Activated T-cell treated with anti-CD3 and anti-CD28 coated beads, Interleukin-2, amount 50 U/mL, for 1 hour (primary cell): Measurements from ENCODE around the gene CACNA2D3.
"Not testable (repeated sequence)": the region's sequence is repeated elsewhere in the genome, so short reads cannot be mapped to it uniquely, and the experiment has no call there.

Experiments used
- DNase-seq: peaks from one replicate; pipeline ENCODE4 v3.0.0-alpha.2; 2020

CACNA2D3 gene

DNA sequence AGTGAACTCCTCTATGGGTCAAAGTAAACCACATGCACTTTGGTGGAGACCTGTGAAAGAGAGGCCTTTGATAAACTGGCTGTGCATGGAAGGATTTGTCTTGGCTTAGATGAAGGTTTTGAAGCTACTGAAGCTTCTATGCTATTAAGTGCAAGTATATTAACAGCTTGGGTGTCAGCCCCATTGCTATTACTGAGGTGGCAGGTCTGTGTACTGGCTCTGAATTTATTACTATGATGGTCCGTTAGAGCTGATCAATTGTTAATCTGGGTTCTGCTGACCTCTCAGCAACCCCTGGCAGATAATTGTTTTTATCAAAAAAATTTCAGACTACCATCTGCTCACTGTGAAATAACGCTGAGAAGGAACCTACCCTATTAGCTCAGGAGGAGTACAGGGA is 268.2 kb downstream of the CACNA2D3 start:
- no peak for DNase-seq

DNA sequence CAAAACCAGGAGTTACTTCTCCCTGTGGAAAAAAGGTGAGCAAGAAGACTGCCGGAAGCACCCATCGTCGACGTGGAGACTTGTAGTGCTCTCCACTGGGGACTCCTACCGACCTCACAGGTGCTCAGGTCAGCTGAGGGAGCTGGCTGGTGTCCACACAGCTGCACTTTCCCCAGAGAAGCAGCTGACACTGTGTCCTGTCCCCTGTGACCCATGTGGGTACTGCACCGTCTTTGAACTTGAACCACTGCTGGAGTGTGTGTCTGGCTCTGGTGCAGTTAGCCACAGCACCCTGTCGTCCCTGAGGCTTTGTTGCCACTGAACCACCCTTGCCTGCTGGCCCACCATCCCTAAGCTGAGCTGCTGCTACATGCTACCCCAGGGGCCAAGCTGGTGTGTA is 270.8 kb downstream of the CACNA2D3 start:
- no peak for DNase-seq

DNA sequence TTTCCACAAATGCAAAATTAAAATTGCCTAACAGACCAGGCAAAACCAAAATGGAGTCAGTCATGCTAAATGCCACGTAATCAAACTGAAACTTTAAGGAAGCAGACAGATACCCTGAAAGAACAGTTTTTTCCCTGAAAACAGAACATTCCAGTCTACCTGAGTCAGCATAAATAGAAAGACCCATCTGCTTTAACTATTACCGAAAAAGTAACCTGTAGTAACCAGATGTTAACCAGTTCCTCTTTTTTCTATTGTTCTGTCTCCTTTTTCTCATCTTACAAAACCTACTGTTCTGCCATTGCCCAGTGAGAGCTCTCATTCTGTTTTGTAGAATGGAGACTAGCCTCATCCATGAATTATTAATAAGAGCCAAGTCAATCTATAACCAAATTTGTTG is 286.0 kb downstream of the CACNA2D3 start:
- no peak for DNase-seq

DNA sequence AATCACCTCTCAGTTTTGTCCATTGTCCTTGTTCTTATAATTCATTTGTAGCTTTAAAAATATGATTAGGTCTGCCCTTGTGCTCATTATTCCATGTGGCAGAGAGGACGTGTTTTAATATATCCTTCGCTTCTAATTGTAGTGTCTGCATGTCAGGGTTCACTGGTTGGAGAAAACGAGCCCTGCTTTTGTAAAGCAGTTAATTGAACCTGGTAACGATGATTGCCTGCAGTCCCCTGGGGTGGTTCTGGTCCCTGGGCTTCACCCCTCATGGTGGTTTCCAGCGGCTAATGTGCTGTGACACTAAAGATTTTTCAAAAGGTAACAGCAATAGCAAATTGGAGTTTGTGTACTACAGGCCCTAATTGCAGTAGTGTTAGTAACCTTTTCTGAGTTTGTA is 299.6 kb downstream of the CACNA2D3 start:
- DNase-seq: no peak

DNA sequence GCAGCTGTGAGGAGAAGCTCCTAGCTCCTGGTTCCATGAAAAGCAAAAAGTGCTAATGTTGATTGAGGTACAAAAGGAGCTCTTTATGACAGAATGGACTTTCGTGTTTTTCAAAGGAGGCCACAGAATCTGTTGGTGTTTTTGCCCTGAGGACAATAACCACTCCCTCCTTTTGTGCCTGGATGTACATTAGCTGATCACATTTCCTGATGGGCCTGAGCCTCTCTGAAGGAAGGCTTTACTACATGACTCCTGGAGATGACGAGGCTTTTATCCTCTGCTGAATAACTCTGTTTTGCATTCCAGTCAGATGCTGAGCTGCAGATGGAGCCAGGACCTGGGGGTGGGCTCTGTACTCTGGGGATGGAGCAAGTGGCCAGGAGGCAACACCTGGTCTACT is 301.9 kb downstream of the CACNA2D3 start:
- DNase-seq: no peak

DNA sequence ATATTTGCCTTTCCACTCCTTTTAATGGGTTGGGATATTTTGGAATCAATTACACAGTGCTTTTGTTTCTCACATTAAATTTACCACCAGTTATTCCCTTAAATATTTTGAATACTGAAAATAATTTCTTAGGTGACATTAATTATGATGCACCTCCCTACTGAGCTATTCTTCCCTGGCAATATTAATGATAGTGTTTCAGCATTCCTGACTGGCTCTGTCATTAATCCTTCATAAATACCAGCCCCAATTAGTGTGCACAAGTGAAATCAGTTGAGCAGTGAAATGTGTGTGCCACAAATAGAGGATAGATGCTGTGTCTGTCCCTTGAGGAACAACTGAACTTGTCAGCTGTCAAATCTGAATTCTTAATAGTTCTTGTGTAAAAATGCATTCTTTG is 304.0 kb downstream of the CACNA2D3 start:
- no peak for DNase-seq

DNA sequence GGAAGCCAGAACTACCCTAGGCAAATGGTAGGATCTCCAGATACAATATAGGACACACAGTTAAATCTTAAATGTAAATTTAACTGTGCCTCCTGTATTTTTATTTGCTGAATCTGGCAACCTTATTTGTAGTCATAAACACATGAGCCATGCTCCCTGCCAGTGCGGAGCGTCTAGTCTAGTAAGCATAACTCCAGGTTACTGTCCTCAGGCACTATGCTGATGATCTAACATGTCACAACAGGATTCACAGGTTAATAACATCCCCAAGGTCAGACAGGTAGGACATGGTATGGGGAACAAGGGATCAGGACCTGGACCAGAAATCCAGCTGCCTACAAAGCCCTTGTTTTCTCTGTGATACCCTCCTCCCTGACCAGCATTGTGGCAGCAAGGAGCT is 305.1 kb downstream of the CACNA2D3 start:
- no peak for DNase-seq

DNA sequence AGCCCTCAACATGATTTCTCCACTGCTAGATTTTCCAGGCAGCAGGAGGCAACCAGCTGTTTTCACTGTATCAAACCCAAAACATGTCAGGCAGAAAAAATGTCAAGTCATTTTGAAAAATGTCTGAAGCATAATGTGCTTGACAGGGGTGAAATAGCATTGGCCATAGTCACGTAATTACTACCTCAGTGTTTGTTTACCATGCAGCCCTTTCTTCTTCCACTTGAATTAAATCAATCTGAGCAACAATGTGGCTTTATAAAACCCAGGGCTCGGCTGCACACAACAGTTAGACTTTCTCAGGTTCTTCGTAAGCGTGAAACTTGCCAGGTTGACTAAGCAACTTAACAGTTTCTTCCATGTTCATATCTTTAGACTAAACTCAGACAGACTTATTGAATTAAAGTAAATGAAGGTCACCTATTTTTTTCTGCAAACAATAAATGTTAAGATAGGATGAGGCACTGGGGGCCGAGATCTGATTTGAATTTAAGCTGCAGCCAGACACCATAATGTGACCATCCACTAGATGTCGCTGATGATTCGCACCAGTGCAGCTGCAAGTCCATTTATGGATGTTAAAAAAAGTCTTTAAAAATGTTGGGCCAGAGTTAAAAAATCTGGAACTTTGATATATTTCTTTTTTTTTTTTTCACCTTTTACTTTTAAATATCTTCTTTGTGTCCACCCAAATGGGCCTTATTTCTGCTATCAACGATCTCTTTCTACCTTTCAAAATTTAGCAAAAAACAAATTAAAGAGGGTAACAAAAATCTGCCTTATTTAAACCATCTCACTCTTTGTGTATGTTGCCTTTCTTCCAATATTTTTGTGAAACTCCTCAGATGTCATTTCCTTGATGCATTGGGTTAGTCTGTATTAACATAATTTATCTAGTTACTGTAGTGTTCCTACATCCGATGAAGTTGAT is 305.9 kb downstream of the CACNA2D3 start:
- no peak for DNase-seq

DNA sequence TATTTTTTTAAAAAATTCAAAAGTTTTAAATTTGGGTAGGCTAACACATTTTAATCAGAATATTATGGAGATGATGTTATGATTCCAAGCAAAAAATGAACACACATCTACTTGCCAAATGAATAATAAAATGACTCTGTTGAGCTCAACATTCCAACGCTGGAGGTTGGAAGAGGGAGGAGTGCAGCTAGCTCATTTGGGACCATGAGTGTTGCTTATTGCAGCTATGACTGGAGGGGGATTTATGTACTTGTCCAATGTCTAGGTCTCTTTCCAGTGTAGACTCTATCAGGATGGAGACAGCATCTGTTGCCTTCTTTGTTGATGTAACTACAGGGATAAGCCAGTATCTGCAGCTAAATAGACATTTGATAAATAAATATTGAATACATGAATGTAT is 310.6 kb downstream of the CACNA2D3 start:
- DNase-seq: no peak

DNA sequence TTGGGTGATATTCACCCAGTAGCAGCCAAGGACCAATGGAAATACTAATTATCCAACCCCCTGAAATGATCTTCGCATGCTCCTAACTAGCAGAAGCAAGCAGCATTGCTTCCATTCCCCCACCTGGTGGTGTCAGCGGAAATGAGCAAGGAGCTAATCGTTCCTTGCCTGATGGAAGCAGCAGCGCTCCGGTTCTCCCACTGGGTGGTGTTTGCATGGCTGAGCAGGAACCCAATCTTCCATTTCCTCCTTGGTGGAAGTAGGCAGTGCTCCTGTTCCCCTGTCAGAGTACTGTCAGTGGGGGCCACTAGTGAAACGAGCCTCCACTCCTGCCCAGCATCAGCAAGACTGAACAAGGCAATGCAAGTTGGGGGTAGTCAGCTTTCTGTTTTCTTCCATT is 311.5 kb downstream of the CACNA2D3 start:
- DNase-seq: no peak

DNA sequence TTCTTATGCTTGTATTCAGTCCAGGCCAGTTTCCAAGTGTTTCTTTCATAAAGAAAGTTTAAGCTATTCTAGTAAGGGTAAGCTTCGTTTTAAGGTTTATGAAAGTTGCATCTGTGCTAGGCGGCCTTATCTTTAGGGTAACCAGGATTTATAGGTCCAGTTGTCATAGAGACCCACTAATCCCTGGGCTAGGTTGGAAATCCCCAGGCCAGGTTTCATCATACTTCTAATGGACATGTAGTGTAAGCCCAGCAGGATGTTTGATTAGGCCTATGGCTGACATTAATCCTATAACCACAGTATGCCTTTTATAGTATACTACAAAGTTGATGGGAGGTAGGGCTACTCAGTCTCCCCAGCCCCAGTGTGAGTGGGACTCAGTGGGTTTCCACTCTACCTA is 312.4 kb downstream of the CACNA2D3 start:
- DNase-seq: no peak

DNA sequence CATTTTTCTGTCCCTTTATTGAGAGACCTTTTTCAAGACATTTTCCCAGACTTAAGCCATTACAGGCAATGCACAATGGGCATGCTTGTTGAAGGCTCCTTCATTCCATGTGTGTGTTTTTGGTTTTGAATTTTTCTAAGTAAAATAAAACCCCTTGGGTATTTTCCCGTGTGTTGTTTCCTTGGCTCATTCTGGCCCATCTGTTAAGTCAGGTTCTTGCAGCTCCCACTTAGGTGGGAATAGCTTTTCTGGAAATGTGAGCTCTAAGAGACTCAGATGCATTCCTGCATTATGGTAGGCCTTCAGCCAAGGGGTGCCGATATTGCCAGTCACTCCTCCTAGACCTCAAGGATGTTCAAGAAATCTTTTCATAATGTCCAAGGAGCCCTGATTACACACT is 314.9 kb downstream of the CACNA2D3 start:
- DNase-seq: no peak

DNA sequence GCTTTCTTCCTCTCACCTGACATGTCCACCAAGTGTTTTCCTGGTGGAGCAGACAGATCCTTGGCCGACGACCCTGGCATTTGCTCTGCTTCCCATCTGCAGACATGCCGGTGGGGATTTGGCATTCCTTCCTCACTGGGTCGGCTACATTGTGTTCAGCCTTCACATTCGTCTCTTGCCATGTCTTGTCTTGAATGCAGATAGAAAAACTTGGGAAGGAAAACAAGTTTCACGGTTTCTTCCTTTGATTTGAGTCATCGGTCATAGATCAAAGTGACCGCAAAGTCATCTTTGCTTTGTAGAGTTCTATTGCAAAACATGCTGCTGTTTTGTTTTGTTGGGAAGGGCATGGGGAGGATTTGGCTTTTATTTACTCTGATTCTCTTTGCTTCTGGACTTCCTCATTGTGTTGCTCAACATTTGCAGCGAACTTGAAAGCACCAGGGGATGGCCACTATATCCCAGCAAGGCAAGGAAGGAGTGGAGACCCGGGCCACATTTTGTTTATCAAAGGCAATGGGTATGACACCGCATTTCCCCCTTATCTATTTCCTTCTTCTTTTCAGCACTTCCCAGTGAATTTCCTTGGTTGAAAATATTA is 321.3 kb downstream of the CACNA2D3 start:
- DNase-seq: no peak

DNA sequence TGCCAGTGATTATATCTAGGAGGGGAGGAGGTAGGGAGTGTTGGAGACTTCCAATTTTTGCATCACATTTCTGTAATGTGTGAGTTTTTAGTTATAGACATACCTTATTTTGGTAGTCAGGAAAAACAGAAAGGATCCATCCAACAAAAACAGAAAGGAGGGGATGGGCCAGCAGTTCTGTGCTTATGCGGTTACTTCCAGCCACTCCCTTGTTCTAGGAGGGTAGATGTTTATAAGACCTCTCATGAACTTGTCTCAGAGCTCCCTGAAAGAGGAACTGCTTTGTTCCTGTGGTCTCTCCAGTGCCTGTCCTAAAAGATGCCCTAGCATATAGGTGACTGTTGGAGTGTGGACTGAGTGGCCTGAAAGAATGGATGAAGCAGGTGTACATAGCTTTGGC is 323.3 kb downstream of the CACNA2D3 start:
- no peak for DNase-seq

DNA sequence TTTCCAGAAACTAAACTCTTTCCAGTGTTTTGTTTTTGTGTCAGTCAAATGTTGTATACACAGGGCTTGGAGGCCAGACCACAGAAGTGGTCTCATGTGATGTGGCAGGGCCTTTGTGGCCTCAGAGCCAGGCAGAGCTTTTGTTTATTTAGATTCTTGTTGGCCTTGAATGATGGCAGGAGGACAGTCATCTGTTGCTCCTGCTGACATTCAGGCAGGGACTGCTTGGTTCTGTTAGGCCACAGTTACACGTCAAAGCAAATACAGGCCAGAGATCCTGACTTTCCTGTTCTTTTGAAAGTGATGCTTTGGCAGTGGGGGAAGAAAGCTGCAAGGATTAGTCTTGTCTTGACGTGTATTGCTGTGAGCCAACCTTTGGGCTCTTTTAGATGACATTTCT is 325.1 kb downstream of the CACNA2D3 start:
- DNase-seq: no peak

DNA sequence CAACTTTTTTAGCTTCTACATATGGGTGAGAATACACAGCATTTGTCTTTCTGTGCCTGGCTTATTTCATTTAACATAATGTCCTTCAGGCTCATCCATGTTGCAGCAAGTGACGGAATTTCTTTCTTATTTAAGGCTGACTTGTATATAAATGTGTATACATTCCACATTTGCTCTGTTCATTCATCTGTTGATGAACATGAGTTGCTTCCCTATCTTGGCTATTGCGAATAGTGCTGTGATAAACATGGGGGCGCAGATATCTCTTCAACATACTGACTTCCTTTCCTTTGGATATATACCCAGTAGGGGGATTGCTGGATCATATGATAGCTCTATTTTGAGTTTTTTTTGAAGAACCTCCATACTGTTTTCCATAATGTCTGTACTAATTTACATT is 332.5 kb downstream of the CACNA2D3 start:
- no peak for DNase-seq

DNA sequence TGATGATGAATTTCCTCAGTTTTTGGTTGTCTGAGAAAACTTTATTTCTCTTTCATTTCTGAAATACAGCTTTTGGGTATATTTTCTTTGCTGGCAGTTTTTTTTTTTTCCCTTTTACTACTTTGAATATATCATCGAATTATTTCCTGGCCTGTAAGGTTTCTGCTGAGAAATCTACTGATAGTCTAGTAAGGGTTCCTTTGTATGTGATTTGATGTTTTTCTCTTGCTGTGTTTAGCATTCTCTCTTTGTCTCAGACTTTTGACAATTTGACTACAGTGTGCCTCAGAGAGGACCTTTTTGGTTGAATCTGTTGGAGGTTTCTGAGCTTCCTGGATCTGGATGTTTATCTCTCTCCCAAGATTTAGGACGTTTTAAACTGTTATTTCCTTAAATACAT is 336.0 kb downstream of the CACNA2D3 start:
- no peak for DNase-seq

DNA sequence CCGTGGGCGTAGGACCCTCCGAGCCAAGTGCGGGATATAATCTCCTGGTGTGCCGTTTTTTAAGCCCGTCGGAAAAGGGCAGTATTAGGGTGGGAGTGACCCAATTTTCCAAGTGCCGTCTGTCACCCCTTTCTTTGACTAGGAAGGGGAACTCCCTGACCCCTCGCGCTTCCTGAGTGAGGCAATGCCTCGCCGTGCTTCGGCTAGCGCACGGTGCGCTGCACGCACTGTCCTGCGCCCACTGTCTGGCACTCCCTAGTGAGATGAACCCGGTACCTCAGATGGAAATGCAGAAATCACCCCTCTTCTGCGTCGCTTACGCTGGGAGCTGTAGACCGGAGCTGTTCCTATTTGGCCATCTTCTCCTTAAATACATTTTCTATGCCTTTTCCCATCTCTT is 342.2 kb downstream of the CACNA2D3 start:
- not testable (repeated sequence) for DNase-seq

DNA sequence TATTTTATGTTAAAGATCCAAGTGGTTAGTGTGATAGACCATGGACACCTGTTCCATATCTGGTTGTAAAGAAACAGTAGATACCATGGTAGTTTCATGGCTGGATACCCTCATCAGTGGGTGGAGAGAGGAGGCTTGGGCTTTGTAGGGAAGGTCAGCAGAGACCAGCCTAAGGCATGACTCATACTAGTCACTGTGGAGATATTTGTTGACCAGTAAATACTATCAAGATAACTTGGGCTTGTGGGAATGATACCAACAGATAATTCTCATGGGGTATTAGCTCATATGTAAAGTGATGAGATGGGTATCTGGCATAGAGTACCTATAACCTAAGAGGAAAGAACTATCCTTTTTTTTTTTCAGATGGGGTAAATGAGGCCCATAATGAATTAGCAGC is 354.5 kb downstream of the CACNA2D3 start:
- no peak for DNase-seq

DNA sequence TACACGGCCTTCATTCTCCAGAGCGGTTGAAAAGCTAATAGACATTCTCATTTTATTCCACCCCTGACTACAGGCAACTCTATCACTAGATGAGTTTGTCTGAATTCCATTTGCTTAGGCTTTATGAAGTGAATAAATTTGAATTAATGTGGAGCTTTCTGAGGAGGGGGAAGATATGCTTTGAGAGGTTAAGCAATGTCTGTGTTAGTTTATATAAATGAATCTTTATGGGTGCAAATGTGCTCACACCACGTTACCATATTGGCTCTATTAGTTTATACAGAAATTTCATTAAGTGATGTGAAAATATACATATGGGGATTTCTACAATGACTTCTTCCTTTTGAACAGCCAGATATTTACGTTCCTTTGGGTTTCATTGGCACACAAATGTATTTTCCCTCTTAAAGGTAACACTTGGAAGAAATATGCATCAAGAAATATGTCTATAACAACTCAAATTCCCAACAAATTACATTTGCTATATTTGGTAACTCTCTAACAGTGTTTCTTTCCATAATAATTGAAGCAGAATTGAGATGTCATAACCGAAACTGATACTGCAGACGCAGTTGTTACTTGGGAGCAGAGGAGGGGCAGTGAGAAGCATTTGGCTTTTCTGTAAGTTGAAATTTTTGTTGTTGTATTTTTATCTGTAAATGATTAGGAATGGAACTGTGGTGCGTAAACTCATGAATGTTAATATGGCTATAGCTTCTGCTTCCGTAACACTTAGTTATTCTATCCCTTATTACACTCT is 359.4 kb downstream of the CACNA2D3 start:
- DNase-seq: no peak

DNA sequence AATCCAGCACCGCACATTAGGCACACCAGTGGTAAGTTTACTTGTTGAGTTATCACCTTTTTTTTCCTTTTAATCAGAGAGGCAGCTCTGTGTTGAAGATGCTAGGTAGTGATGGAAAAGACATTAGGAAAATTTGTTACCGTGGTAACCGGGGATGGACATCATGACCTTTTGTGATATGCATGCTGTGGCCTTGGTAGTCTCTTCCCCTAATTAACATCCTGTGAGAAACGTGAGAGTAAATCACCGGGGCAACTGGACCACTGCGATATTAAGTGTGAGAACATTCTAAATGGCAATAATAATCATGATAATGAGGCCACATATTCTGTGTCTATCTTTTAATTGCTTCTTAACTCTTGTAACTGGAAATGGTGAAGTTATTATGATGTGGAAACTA is 362.0 kb downstream of the CACNA2D3 start:
- no peak for DNase-seq

DNA sequence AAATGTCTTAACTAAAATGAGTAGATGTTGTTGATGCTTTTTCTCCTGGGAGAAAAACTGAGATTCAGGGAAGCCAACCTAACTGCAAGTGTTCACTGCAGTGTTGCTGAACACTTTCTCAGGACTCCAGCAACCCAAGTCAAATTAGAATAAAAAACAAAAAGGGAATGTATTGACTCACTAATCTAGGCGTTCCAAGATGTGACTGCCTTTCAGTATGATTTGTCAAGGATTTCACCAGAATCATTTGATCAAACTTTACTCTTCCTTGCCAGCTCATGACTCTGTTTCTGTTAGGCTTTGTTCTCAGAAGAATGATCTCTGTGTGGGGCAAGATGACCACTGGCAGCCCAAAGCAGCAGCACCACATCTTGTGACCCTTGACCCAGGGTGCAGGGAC is 364.0 kb downstream of the CACNA2D3 start:
- no peak for DNase-seq

DNA sequence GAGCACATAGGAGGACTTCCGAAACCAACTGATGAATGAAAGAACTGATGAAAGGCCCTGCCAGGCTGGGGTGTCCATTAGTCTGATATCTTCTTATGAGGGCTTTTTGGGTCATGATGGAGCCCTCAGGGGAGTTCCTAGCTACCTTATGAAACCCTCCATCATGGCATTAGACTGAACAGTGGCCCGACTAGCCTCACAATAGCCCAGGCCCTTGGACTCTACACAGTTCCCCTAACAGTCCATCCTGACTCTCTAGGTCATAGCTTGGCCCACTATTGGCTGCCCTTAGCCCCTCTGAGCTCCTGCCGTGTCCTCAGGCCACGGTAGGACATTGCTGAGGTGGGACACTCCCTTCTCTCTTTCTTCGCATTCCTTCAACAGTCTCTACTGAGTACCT is 365.9 kb downstream of the CACNA2D3 start:
- no peak for DNase-seq

DNA sequence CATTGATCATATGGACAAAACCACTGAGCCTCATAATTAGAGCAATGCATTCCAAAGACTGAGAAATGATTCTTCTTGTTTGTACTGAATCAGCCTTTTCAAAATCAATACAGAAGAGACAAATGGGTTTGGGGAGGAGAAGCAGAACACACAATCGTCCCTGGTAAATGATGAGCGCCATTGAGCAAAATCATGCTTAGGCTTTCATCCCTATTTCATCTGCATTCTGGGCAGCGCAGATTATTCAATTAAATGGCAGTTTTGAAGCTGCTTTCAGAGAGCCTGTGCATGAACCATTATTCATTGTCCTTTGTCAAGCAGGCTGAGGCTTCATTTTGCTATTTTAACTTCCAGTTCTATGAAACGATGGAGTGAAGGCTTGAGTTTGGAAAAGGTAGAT is 371.9 kb downstream of the CACNA2D3 start:
- DNase-seq: no peak
